Stimulated activated CD8-positive, alpha-beta memory T cell treated with anti-CD3 and anti-CD28 coated beads, Interleukin-4, amount 100 ng/mL, for 4 hours (primary cell): ENCODE data around the gene TTLL11.
"Not testable (repeated sequence)": the region's sequence is repeated elsewhere in the genome, so short reads cannot be mapped to it uniquely, and the experiment has no call there.

Source experiments
- DNase-seq, 2 donors: peaks; one replicate each; pipeline ENCODE4 v3.0.0-alpha.2; 2020; ENCODE audit warnings: low read depth in 2 of 2, low spot score in 1 of 2

Gene TTLL11

GRCh38 chr9:122007837-122008236 is 85.3 kb downstream of the TTLL11 start:
- DNase-seq = no peak

- DNase-seq = no peak
Measured at GRCh38 chr9:122005597-122005996, 87.5 kb downstream of the TTLL11 start.

GRCh38 chr9:122004589-122004988 is 88.5 kb downstream of the TTLL11 start:
- no peak for DNase-seq

GRCh38 chr9:122001491-122002201 is 91.5 kb downstream of the TTLL11 start:
- no peak for DNase-seq

GRCh38 chr9:122000526-122000925 is 92.6 kb downstream of the TTLL11 start:
- DNase-seq = not testable (repeated sequence)

- no peak for DNase-seq
Measured at GRCh38 chr9:121999556-121999955, 93.6 kb downstream of the TTLL11 start.

- DNase-seq = no peak
Measured at GRCh38 chr9:121998513-121999049, 94.5 kb downstream of the TTLL11 start.

- no peak for DNase-seq
Measured at GRCh38 chr9:121997791-121998190, 95.3 kb downstream of the TTLL11 start.

- DNase-seq = no peak
Measured at GRCh38 chr9:121996783-121997182, 96.3 kb downstream of the TTLL11 start.

- no peak for DNase-seq
Measured at GRCh38 chr9:121995997-121996396, 97.1 kb downstream of the TTLL11 start.

- DNase-seq = no peak
Measured at GRCh38 chr9:121992571-121993212, 100.4 kb downstream of the TTLL11 start.

GRCh38 chr9:121991307-121991661 is 101.8 kb downstream of the TTLL11 start:
- no peak for DNase-seq

- DNase-seq = no peak
Measured at GRCh38 chr9:121990600-121991306, 102.4 kb downstream of the TTLL11 start.

- no peak for DNase-seq
Measured at GRCh38 chr9:121989010-121989409, 104.1 kb downstream of the TTLL11 start.

- DNase-seq = no peak
Measured at GRCh38 chr9:121987314-121987713, 105.8 kb downstream of the TTLL11 start.

- DNase-seq = no peak
Measured at GRCh38 chr9:121985792-121986494, 107.2 kb downstream of the TTLL11 start.

- no peak for DNase-seq
Measured at GRCh38 chr9:121984726-121985402, 108.2 kb downstream of the TTLL11 start.

GRCh38 chr9:121983736-121984135 is 109.4 kb downstream of the TTLL11 start:
- no peak for DNase-seq

GRCh38 chr9:121981118-121981883 is 111.8 kb downstream of the TTLL11 start:
- no peak for DNase-seq

- not testable (repeated sequence) for DNase-seq
Measured at GRCh38 chr9:121980665-121981064, 112.4 kb downstream of the TTLL11 start.
